IgD-negative memory B cell (primary cell): Measurements from ENCODE around the gene TRPM8. TPM values are rescaled to one million over a fixed set of nuclear protein-coding genes. Genes with fewer than 3 reads are reported as not detected.

Experiments used
- H3K27ac Mint-ChIP-seq, 3 donors: one replicate each; pipeline ENCODE4 v1.8.0; 2020 to 2022; ENCODE audit warnings: mild to moderate bottlenecking in 3 of 3, mixed read lengths in 3 of 3, moderate library complexity in 1 of 3
- H3K27me3 Mint-ChIP-seq: one replicate; pipeline ENCODE4 v1.8.0; 2021; ENCODE audit warnings: mixed read lengths
- H3K36me3 Mint-ChIP-seq: one replicate; pipeline ENCODE4 v1.8.0; 2020; ENCODE audit warnings: mild to moderate bottlenecking, mixed read lengths
- H3K4me1 Mint-ChIP-seq, 3 donors: one replicate each; pipeline ENCODE4 v1.8.0; 2020 to 2022; ENCODE audit warnings: mixed read lengths in 3 of 3, mild to moderate bottlenecking in 1 of 3
- H3K4me3 Mint-ChIP-seq, 4 donors: one replicate each; pipeline ENCODE4 v1.8.0; 2020 to 2022; ENCODE audit warnings: mild to moderate bottlenecking in 4 of 4, mixed read lengths in 4 of 4, moderate library complexity in 3 of 4
- H3K9me3 Mint-ChIP-seq, 3 donors: one replicate each; pipeline ENCODE4 v1.8.0; 2020 to 2021; ENCODE audit warnings: mixed read lengths in 3 of 3, mild to moderate bottlenecking in 1 of 3
- polyA plus RNA-seq: library from polyadenylated mRNA; unstranded; fragments of 300-500 nt; fragmentation: Illumina TruSeq; gene quantifications from one replicate; pipeline ENCODE4 v1.2.3, GENCODE V29; 2021

The TRPM8 gene
- polyA plus RNA-seq, 1 donor from 2014 or later: not detected

DNA sequence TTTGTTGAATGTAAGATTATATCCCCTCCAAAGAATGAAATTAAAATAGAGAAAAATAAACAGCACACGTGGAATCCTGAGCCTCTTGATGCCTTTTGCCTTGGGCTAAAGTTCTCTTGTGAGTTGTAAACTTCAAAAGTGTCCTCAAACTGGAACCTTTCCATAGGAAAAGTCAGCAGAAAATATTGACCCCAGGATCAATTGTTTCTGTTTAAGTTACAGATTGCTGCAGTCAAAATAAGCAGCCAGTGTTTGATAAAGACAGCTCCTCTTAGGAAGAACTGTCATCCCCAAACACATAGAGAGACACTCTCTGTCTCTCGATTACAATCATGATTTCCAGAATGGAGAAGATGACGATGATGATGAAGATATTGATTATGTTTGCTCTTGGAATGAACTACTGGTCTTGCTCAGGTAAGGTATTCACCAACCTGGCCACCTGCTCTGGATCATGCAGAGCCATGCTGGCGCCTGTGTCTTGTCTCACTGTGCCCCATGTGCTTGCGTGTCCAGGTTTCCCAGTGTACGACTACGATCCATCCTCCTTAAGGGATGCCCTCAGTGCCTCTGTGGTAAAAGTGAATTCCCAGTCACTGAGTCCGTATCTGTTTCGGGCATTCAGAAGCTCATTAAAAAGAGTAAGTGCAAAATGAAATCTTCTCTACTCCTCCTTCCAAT is 133.4 kb downstream of the TRPM8 start, which contains the start of gene SPP2:
SPP2 (plus strand) TSS at position 248 of the 681 bp plus-strand sequence; CDS start at position 333, 85 bp downstream.
- H3K9me3 Mint-ChIP-seq: no peaks in the 10 kb centered on the region

DNA sequence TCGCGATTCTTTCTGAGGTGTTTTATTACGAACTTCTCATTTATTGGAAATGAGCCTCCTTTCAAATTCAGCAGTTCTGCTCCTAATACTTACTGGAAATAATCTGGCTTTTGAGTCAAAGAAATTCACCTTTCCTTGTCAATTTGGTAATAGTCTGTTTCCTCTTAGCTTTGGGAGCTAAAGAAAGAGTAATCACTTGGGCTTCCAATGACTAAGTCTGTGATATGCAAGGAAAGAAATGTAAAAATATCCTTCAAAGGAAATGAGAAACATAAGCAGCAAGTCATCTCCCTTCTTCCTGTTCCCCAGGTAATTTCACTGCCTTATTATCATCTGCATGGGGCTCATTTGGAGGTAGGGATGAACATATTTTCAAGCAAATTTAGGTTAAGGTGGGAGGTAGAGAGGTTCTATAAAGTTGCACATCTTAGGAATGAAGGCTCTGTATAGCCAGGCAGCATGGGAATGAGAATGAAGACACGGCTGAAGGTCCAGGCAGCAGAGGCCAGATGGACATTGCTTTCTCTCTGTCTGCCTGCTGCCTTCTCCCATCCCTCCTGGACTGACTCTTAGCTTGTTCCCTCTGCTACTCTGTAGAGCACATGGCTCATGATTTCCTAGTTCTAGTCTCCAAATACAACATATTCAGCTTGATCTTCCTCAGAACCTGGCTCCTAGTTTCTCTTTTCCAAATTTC is 134.3 kb downstream of the TRPM8 start:
- Mint-ChIP-seq H3K27ac (no peak overlapping the region), H3K4me3 (no peak overlapping the region), H3K9me3 (no peaks in the 10 kb centered on the region), H3K36me3 (peaks cover 3% of the 10 kb centered on the region), H3K27me3 (peaks cover 8% of the 10 kb centered on the region), H3K4me1 (no peaks in the 10 kb centered on the region)

More for the DNA sequence above, 133.4 kb downstream of the TRPM8 start, which contains the start of gene SPP2:
- Mint-ChIP-seq H3K27me3 (peaks cover 8% of the 10 kb centered on the region), H3K4me1 (no peaks in the 10 kb centered on the region), H3K4me3 (no peak within 1 kb of the TSS), H3K36me3 (peaks cover 3% of the 10 kb centered on the region), H3K27ac (no peak within 1 kb of the TSS)

DNA sequence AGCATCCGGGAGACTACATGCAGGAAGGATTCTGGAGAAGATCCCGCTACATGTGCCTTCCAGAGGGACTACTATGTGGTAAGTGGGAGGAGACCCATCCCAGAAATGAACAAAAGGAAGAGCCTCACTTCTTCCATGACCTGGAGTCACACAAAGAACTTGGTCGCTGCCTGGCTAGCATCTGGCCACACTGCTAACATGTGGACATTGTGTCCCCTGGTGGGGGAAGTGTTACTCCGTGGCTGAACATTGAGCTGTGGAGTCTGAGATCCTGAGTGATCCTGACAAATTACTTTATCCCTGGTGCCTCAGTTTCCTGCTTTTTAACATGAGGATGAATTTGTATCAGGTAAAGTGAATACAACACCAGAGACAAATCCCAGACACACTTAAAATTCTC is 141.7 kb downstream of the TRPM8 start:
- Mint-ChIP-seq H3K36me3 (no peaks in the 10 kb centered on the region), H3K9me3 (no peaks in the 10 kb centered on the region), H3K27me3 (peaks cover 38% of the 10 kb centered on the region)

DNA sequence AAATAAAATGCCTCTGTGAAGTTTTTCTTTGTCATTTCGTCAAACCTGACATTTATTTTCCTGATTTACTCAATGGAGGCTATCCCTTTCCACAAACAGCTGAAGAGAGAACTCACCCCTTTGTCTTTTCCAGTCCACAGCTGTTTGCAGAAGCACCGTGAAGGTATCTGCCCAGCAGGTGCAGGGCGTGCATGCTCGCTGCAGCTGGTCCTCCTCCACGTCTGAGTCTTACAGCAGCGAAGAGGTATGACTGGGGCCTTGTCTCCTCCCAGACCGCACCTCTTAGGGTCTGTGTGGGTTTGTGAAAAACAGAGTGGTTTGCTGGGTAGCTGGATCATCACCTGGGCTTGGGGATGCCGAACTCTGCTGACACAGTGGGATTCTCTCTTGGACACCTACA is 143.1 kb downstream of the TRPM8 start:
- Mint-ChIP-seq H3K27ac (no peak overlapping the region), H3K4me1 (peaks cover 0 to 2% (median 0%) of the 10 kb centered on the region in 3 donors), H3K4me3 (no peak overlapping the region), H3K36me3 (no peaks in the 10 kb centered on the region), H3K27me3 (peaks cover 30% of the 10 kb centered on the region), H3K9me3 (no peaks in the 10 kb centered on the region)

More for the DNA sequence above, 141.7 kb downstream of the TRPM8 start:
- no peaks in the 10 kb centered on the region for H3K4me1 Mint-ChIP-seq
- H3K27ac Mint-ChIP-seq: peak overlapping the region in 1 of 3 donors; percentile 14
- H3K4me3 Mint-ChIP-seq: no peak overlapping the region

DNA sequence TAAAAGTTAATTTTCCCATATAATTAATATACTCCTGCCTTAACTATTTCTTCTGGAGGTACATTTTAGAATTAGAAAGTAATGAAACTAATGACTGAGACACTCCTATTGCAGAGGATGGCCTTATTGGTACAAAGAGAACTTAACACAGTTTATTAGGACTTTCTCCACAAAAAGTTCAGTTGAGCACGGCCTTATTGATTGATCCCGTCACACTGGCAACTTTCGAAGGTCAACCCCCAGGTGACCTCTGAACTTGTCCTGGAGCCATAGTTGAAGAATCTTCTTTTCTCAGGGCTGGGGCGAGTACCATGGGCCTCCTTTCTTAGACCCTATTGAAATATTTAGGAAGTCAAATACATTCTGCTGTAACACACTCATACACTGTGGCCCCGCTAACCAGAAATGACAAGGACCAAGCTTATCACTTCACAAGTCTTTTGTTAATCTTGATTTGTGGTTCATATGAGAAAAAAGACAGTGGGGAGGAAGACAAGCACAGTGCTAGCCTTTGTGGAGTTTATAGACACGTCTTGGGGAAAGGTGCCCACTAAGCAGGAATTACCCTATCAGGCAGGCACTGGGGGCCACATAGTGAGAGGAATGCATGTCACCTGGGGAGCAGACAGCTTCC is 144.6 kb downstream of the TRPM8 start:
- Mint-ChIP-seq H3K36me3 (no peaks in the 10 kb centered on the region), H3K27ac (peak overlapping the region in 1 of 3 donors; percentile 50), H3K27me3 (peaks cover 29% of the 10 kb centered on the region), H3K4me1 (peaks cover 0 to 2% (median 0%) of the 10 kb centered on the region in 3 donors), H3K9me3 (no peaks in the 10 kb centered on the region), H3K4me3 (peak overlapping the region in 1 of 4 donors; percentile 3)

DNA sequence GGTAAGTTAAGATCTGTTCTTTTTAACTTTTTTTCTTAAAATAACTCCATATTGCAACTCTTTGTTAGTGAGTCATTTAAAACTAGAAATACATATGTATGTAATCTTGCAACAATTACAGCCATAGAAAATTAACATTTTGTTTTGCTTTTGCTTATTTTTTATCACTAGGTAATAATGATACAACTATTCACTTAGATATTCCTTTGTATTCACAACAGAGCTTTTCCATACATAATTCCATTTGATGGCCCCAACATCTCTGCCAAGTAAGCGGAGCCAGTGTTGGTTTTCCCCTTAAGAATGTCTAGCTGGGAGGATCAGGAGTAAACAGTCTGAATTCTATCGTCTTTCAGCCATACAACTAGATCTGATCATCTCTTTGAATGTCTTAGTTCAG is 149.4 kb downstream of the TRPM8 start:
- peaks cover 0 to 11% (median 3%) of the 10 kb centered on the region in 3 donors for H3K9me3 Mint-ChIP-seq
- no peak overlapping the region for H3K27ac Mint-ChIP-seq
- peaks cover 8% of the 10 kb centered on the region for H3K27me3 Mint-ChIP-seq
- H3K4me3 Mint-ChIP-seq: no peak overlapping the region
- peaks cover 0 to 2% (median 0%) of the 10 kb centered on the region in 3 donors for H3K4me1 Mint-ChIP-seq
- no peaks in the 10 kb centered on the region for H3K36me3 Mint-ChIP-seq

Other genes with a start within 250 kb of the TRPM8 start
- not detected for gene UGT1A9, start 245.5 kb upstream of the TRPM8 start, polyA plus RNA-seq
- not detected for gene UGT1A7, start 235.5 kb upstream of the TRPM8 start, polyA plus RNA-seq
- not detected for gene UGT1A6, start 224.5 kb upstream of the TRPM8 start, polyA plus RNA-seq
- gene UGT1A5, start 204.5 kb upstream of the TRPM8 start, polyA plus RNA-seq: not detected
- gene UGT1A4, start 198.6 kb upstream of the TRPM8 start, polyA plus RNA-seq: not detected
- gene UGT1A3, start 188.3 kb upstream of the TRPM8 start, polyA plus RNA-seq: not detected
- not detected for gene UGT1A1, start 157.1 kb upstream of the TRPM8 start, polyA plus RNA-seq
- not detected for gene MROH2A, start 139.0 kb upstream of the TRPM8 start, polyA plus RNA-seq
- not detected for gene HJURP, start 62.8 kb upstream of the TRPM8 start, polyA plus RNA-seq
- gene SPP2, start 133.3 kb downstream of the TRPM8 start, polyA plus RNA-seq: not detected